Measurements from ENCODE around the gene REEP1. TPM values are rescaled to one million over a fixed set of nuclear protein-coding genes. Genes with fewer than 3 reads are reported as not detected.

The REEP1 gene
- total and polyA plus RNA-seq, 2 of the 4 experiments (the other 2 are of a cell fraction): under 0.01 to 0.03 TPM

- H4K20me1 ChIP-seq (ENCODE audit: insufficient read depth, low read length): no peaks in the 10 kb centered on the region
- no CpG with 5 or more reads among the region's 1 CpG for WGBS, 2 experiments (ENCODE audit: extremely low coverage in 2 of 2, insufficient read length in 1 of 2)
- H4K91ac ChIP-seq (ENCODE audit: insufficient read depth, low read depth, low read length): no peak overlapping the region
- no peak overlapping the region for H3K4me3 ChIP-seq (ENCODE audit: insufficient read depth, low read depth, low read length)
- H2AK5ac ChIP-seq (ENCODE audit: low read depth, low read length): no peak overlapping the region
- H3K9me1 ChIP-seq (ENCODE audit: insufficient read depth, low read length): no peaks in the 10 kb centered on the region
- H2BK20ac ChIP-seq (ENCODE audit: low read depth, low read length): no peak overlapping the region
- no peaks in the 10 kb centered on the region for H3K36me3 ChIP-seq (ENCODE audit: control insufficient read depth, insufficient read depth, low read length)
- no peaks in the 10 kb centered on the region for H3K79me1 ChIP-seq (ENCODE audit: low read depth in 1 of 2, low read length in 2 of 2)
- DNase-seq: no peak
- H2AFZ ChIP-seq (replicated peaks; ENCODE audit: low read length, poor library complexity): no peak overlapping the region
- CTCF ChIA-PET: no interaction called here
- no peak overlapping the region for H2BK15ac ChIP-seq (ENCODE audit: low read depth, low read length)
- no peak overlapping the region for H3K56ac ChIP-seq (ENCODE audit: extremely low read depth, insufficient read depth, low read length)
- no peak overlapping the region for H3K18ac ChIP-seq (ENCODE audit: low read depth, low read length)
- intact Hi-C loops (cut with micrococcal nuclease): no loop called here
- no peak overlapping the region for H4K8ac ChIP-seq (ENCODE audit: low read depth in 2 of 2, low read length in 2 of 2)
- no peak overlapping the region for H3K23ac ChIP-seq (ENCODE audit: low read depth, low read length)
- in situ Hi-C loops (cut with MboI; ENCODE audit: low sequenced_read_pairs): no loop called here
- H3K4ac ChIP-seq (ENCODE audit: low read depth, low read length): no peak overlapping the region
- H3K14ac ChIP-seq (replicated peaks; ENCODE audit: low read depth, low read length): no peak overlapping the region
- H2BK120ac ChIP-seq (ENCODE audit: low read depth, low read length): no peak overlapping the region
- BruUV-seq (replicated peaks): no TSS peak
- no peak for TF ChIP-seq USF2 (IDR thresholded peaks at IDR 0.05; ENCODE audit: low read depth, low read length)
- no peak for TF ChIP-seq CEBPB (IDR thresholded peaks at IDR 0.05; ENCODE audit: low read depth, low read length)
- TF ChIP-seq RCOR1 (IDR thresholded peaks at IDR 0.05; ENCODE audit: insufficient replicate concordance, low read length): no peak
- TF ChIP-seq NFE2L2 (IDR thresholded peaks at IDR 0.05; ENCODE audit: low read depth, low read length): no peak
- no peak for TF ChIP-seq CHD1 (IDR thresholded peaks at IDR 0.05; ENCODE audit: low read depth, low read length)
- no peak for TF ChIP-seq SMC3 (IDR thresholded peaks at IDR 0.05; ENCODE audit: low read depth, low read length)
- no peak for TF ChIP-seq MXI1 (IDR thresholded peaks at IDR 0.05; ENCODE audit: borderline replicate concordance, low read depth, low read length)
- TF ChIP-seq CTCF (conservative IDR thresholded peaks at IDR 0.05; ENCODE audit: low read depth, low read length): no peak
- no peak for TF ChIP-seq POLR2A (IDR thresholded peaks at IDR 0.05; ENCODE audit: low read depth, low read length)
- TF ChIP-seq FOS (IDR thresholded peaks at IDR 0.05; ENCODE audit: low read depth, low read length): no peak
- TF ChIP-seq RAD21 (IDR thresholded peaks at IDR 0.05; ENCODE audit: low read length): no peak
- TF ChIP-seq RFX5 (IDR thresholded peaks at IDR 0.05; ENCODE audit: low read depth, low read length): no peak
- no peak for TF ChIP-seq ELK1 (IDR thresholded peaks at IDR 0.05; ENCODE audit: borderline replicate concordance, low read depth, low read length)
- TF ChIP-seq MAFK (IDR thresholded peaks at IDR 0.05; ENCODE audit: low read depth, low read length): no peak
- TF ChIP-seq BHLHE40 (IDR thresholded peaks at IDR 0.05; ENCODE audit: low read depth, low read length): no peak
- no peak for TF ChIP-seq MAZ (IDR thresholded peaks at IDR 0.05; ENCODE audit: borderline replicate concordance, low read depth, low read length)
- dilution Hi-C loops (cut with HindIII; ENCODE audit: low sequenced_read_pairs, unreplicated experiment): no loop called here
- H2BK5ac ChIP-seq (ENCODE audit: low read depth, low read length, poor library complexity, severe bottlenecking): no peak overlapping the region
- H3K9ac ChIP-seq (ENCODE audit: low read depth, low read length): no peak overlapping the region
- H3K27ac ChIP-seq (ENCODE audit: insufficient read depth, low read length): no peak overlapping the region
- H3K4me1 ChIP-seq (ENCODE audit: control insufficient read depth, insufficient read depth, low read length): no peaks in the 10 kb centered on the region
- no peaks in the 10 kb centered on the region for H3K27me3 ChIP-seq (ENCODE audit: control insufficient read depth, insufficient read depth, low read length)
- POLR2A ChIA-PET (ENCODE audit: unreplicated experiment): no interaction called here
- H4K5ac ChIP-seq (ENCODE audit: low read depth, low read length): no peak overlapping the region
- no peak overlapping the region for H2AK9ac ChIP-seq (replicated peaks; ENCODE audit: low read depth, low read length, poor library complexity)
- H3K4me2 ChIP-seq (ENCODE audit: low read depth, low read length): no peak overlapping the region
- ATAC-seq (ENCODE audit: low read depth): no peak
- no peaks in the 10 kb centered on the region for H3K9me3 ChIP-seq (ENCODE audit: control insufficient read depth, insufficient read depth, low read length)
Measured at GRCh38 chr2:86375623-86376022, 38.2 kb upstream of the REEP1 start.

All from IMR-90 (cell line).